HepG2 (cell line): ENCODE results near the gene HP1BP3. TPM values are rescaled to one million over a fixed set of nuclear protein-coding genes. Genes with fewer than 3 reads are reported as not detected.
A peak's percentile ranks its signal among the peaks of the same experiment; 100 is the strongest.

ENCODE experiments used
- CHD4 ChIP-seq: fragments of 200-600 bp; sonication (generic); IDR thresholded peaks from 2 replicates; pipeline ENCODE4 v1.7.0; 2017; ENCODE audit warnings: mild to moderate bottlenecking, low read length, borderline replicate concordance
- GPN1 ChIP-seq: sonication (generic); formaldehyde crosslinking; IDR thresholded peaks from 2 replicates; pipeline ENCODE4 v1.5.1; 2020; ENCODE audit warnings: missing genetic modification reagents, borderline replicate concordance
- JARID2 ChIP-seq: sonication (generic); formaldehyde crosslinking; IDR thresholded peaks from 2 replicates; pipeline ENCODE4 v1.8.1; 2023; ENCODE audit warnings: missing genetic modification reagents, inconsistent platforms; ENCODE audit not compliant: insufficient replicate concordance
- NRL ChIP-seq: sonication (generic); formaldehyde crosslinking; IDR thresholded peaks from 2 replicates; pipeline ENCODE4 v1.5.0; 2020; ENCODE audit warnings: missing genetic modification reagents, mild to moderate bottlenecking, moderate library complexity, borderline replicate concordance
- SATB2 ChIP-seq: sonication (generic); formaldehyde crosslinking; IDR thresholded peaks from 2 replicates; pipeline ENCODE4 v1.5.0; 2020; ENCODE audit warnings: missing genetic modification reagents
- THYN1 ChIP-seq: sonication (generic); formaldehyde crosslinking; IDR thresholded peaks from 2 replicates; pipeline ENCODE4 v1.8.1; 2023; ENCODE audit warnings: low read depth, mild to moderate bottlenecking, moderate library complexity, missing genetic modification reagents, borderline replicate concordance
- ZMAT3 ChIP-seq: sonication (generic); formaldehyde crosslinking; conservative IDR thresholded peaks from 2 replicates; pipeline ENCODE4 v1.7.0; 2021; ENCODE audit warnings: missing genetic modification reagents
- ZNF253 ChIP-seq: sonication (generic); formaldehyde crosslinking; IDR thresholded peaks from 2 replicates; pipeline ENCODE4 v1.8.0; 2022; ENCODE audit warnings: mild to moderate bottlenecking, missing genetic modification reagents, borderline replicate concordance
- ZNF317 ChIP-seq: sonication (generic); formaldehyde crosslinking; IDR thresholded peaks from 2 replicates; pipeline ENCODE4 v1.5.0; 2020; ENCODE audit warnings: mild to moderate bottlenecking, missing genetic modification reagents
- ZNF484 ChIP-seq: sonication (generic); formaldehyde crosslinking; IDR thresholded peaks from 2 replicates; pipeline ENCODE4 v1.5.1; 2020; ENCODE audit warnings: mild to moderate bottlenecking, low read depth, missing genetic modification reagents, borderline replicate concordance
- ZNF713 ChIP-seq: sonication (generic); formaldehyde crosslinking; IDR thresholded peaks from 2 replicates; pipeline ENCODE4 v1.4.0; 2020; ENCODE audit warnings: mild to moderate bottlenecking, missing genetic modification reagents
- ZSCAN21 ChIP-seq: sonication (generic); formaldehyde crosslinking; IDR thresholded peaks from 2 replicates; pipeline ENCODE4 v1.8.0; 2022; ENCODE audit warnings: mild to moderate bottlenecking, missing genetic modification reagents, moderate library complexity, borderline replicate concordance
- polyA plus RNA-seq, 8 experiments: library from polyadenylated mRNA; depleted of rRNA in 3 of 8; stranded (reverse) in 7 of 8; unstranded in 1 of 8; fragments of >200 nt; fragmentation: Illumina TruSeq in 4 of 8; extraction: Trizol in 4 of 8; gene quantifications; 2 replicates each; pipeline versions ENCODE4 v1.2.1 to v1.2.3, GENCODE V29; 2011 to 2016; ENCODE audit warnings: low read depth in 4 of 8, missing spikeins in 1 of 8, mixed read lengths in 1 of 8; ENCODE audit not compliant: insufficient read depth in 1 of 8
- total RNA-seq, 5 experiments: library from RNA; depleted of rRNA; stranded (reverse); fragments of >200 nt; fragmentation: Illumina TruSeq; extraction: Trizol; gene quantifications; 2 replicates each; pipeline ENCODE4 v1.2.3, GENCODE V29; 2016; ENCODE audit warnings: low read depth in 1 of 5
- TF ChIP-seq, protein P1 (sequence below): sonication (generic); formaldehyde crosslinking; IDR thresholded peaks from 2 replicates; pipeline ENCODE4 v1.4.0; 2020; ENCODE audit warnings: mild to moderate bottlenecking, missing genetic modification reagents
- TF ChIP-seq, protein P2 (sequence below): sonication (generic); formaldehyde crosslinking; IDR thresholded peaks from 2 replicates; pipeline ENCODE4 v1.4.0; 2020; ENCODE audit warnings: missing genetic modification reagents, borderline replicate concordance
- TF ChIP-seq, protein P3 (sequence below): sonication (generic); formaldehyde crosslinking; IDR thresholded peaks from 2 replicates; pipeline ENCODE4 v1.5.1; 2020; ENCODE audit warnings: mild to moderate bottlenecking, missing genetic modification reagents, borderline replicate concordance
- TF ChIP-seq, protein P4 (sequence below): sonication (generic); formaldehyde crosslinking; IDR thresholded peaks from 2 replicates; pipeline ENCODE4 v1.8.0; 2022; ENCODE audit warnings: missing genetic modification reagents, mild to moderate bottlenecking, borderline replicate concordance

The HP1BP3 gene
- total and polyA plus RNA-seq, 2 of the 13 experiments (the other 11 are each of a cell fraction or from before 2014, with no cell fraction given) = 98.5 to 137 TPM

DNA sequence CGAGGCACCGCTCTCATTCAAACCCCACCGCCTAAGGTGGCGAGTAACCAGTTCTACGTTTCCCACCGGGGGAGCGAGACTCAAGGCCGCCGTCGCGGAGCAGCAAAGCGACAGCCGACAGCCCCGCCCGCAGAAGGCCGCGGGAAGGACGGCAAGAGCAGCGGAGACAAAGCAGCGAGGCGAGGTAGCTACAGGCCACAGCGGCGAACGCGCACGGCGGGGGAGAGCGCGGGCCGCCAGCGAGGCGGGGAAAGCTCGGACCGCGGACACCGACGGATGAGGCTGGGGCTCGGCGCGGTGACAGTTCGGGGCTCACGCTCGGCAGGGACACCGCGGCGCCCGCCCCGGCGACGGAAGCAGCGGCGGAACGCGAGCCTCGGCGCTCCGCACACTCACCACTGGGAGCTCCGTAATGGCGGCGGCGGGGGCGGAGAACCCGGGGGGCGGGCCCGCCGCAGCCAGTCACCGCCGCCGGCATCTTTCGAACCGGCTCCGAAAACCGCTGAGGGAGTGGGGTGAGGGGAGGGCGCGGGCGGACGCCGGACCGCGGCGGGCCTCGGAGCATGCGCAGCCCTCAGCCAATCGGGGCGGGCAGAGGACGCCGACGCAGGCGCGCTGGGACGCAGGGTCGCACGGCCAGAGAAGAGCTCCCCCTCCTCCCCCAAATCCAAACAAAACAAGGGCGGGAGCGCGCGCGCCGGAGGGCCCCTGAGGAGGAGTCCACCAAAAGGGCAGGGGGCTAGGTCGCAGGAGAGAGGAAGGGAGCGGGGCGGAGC lies 666 bp downstream of the HP1BP3 start (continued):
- TF ChIP-seq, protein P1, sequence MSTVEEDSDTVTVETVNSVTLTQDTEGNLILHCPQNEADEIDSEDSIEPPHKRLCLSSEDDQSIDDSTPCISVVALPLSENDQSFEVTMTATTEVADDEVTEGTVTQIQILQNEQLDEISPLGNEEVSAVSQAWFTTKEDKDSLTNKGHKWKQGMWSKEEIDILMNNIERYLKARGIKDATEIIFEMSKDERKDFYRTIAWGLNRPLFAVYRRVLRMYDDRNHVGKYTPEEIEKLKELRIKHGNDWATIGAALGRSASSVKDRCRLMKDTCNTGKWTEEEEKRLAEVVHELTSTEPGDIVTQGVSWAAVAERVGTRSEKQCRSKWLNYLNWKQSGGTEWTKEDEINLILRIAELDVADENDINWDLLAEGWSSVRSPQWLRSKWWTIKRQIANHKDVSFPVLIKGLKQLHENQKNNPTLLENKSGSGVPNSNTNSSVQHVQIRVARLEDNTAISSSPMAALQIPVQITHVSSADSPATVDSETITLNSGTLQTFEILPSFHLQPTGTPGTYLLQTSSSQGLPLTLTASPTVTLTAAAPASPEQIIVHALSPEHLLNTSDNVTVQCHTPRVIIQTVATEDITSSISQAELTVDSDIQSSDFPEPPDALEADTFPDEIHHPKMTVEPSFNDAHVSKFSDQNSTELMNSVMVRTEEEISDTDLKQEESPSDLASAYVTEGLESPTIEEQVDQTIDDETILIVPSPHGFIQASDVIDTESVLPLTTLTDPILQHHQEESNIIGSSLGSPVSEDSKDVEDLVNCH (CRISPR knock-in tag) = no peak
- peak; percentile 70 for TF ChIP-seq ZMAT3 (CRISPR knock-in tag)
- TF ChIP-seq CHD4 = no peak
- no peak for TF ChIP-seq JARID2 (CRISPR knock-in tag)
- TF ChIP-seq THYN1 (CRISPR knock-in tag) = no peak
- no peak for TF ChIP-seq ZNF253 (CRISPR knock-in tag)
- no peak for TF ChIP-seq ZNF713 (CRISPR knock-in tag)
- peak; percentile 62; the same call in 1 of the 2 replicates for TF ChIP-seq ZSCAN21
- TF ChIP-seq NRL (CRISPR knock-in tag) = peak; percentile 73; the same call in 1 of the 2 replicates
- no peak for TF ChIP-seq ZNF484 (CRISPR knock-in tag)
- no peak for TF ChIP-seq ZNF317 (CRISPR knock-in tag)
- TF ChIP-seq, protein P2, sequence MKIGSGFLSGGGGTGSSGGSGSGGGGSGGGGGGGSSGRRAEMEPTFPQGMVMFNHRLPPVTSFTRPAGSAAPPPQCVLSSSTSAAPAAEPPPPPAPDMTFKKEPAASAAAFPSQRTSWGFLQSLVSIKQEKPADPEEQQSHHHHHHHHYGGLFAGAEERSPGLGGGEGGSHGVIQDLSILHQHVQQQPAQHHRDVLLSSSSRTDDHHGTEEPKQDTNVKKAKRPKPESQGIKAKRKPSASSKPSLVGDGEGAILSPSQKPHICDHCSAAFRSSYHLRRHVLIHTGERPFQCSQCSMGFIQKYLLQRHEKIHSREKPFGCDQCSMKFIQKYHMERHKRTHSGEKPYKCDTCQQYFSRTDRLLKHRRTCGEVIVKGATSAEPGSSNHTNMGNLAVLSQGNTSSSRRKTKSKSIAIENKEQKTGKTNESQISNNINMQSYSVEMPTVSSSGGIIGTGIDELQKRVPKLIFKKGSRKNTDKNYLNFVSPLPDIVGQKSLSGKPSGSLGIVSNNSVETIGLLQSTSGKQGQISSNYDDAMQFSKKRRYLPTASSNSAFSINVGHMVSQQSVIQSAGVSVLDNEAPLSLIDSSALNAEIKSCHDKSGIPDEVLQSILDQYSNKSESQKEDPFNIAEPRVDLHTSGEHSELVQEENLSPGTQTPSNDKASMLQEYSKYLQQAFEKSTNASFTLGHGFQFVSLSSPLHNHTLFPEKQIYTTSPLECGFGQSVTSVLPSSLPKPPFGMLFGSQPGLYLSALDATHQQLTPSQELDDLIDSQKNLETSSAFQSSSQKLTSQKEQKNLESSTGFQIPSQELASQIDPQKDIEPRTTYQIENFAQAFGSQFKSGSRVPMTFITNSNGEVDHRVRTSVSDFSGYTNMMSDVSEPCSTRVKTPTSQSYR (CRISPR knock-in tag) = peak; percentile 57
- TF ChIP-seq, protein P3, sequence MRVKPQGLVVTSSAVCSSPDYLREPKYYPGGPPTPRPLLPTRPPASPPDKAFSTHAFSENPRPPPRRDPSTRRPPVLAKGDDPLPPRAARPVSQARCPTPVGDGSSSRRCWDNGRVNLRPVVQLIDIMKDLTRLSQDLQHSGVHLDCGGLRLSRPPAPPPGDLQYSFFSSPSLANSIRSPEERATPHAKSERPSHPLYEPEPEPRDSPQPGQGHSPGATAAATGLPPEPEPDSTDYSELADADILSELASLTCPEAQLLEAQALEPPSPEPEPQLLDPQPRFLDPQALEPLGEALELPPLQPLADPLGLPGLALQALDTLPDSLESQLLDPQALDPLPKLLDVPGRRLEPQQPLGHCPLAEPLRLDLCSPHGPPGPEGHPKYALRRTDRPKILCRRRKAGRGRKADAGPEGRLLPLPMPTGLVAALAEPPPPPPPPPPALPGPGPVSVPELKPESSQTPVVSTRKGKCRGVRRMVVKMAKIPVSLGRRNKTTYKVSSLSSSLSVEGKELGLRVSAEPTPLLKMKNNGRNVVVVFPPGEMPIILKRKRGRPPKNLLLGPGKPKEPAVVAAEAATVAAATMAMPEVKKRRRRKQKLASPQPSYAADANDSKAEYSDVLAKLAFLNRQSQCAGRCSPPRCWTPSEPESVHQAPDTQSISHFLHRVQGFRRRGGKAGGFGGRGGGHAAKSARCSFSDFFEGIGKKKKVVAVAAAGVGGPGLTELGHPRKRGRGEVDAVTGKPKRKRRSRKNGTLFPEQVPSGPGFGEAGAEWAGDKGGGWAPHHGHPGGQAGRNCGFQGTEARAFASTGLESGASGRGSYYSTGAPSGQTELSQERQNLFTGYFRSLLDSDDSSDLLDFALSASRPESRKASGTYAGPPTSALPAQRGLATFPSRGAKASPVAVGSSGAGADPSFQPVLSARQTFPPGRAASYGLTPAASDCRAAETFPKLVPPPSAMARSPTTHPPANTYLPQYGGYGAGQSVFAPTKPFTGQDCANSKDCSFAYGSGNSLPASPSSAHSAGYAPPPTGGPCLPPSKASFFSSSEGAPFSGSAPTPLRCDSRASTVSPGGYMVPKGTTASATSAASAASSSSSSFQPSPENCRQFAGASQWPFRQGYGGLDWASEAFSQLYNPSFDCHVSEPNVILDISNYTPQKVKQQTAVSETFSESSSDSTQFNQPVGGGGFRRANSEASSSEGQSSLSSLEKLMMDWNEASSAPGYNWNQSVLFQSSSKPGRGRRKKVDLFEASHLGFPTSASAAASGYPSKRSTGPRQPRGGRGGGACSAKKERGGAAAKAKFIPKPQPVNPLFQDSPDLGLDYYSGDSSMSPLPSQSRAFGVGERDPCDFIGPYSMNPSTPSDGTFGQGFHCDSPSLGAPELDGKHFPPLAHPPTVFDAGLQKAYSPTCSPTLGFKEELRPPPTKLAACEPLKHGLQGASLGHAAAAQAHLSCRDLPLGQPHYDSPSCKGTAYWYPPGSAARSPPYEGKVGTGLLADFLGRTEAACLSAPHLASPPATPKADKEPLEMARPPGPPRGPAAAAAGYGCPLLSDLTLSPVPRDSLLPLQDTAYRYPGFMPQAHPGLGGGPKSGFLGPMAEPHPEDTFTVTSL (CRISPR knock-in tag) = no peak
- peak; percentile 66; the same call in 1 of the 2 replicates for TF ChIP-seq GPN1
- TF ChIP-seq SATB2 (CRISPR knock-in tag) = 0 out of 2 replicates have a peak, but pooled peaks have one; percentile 53
- TF ChIP-seq, protein P4, sequence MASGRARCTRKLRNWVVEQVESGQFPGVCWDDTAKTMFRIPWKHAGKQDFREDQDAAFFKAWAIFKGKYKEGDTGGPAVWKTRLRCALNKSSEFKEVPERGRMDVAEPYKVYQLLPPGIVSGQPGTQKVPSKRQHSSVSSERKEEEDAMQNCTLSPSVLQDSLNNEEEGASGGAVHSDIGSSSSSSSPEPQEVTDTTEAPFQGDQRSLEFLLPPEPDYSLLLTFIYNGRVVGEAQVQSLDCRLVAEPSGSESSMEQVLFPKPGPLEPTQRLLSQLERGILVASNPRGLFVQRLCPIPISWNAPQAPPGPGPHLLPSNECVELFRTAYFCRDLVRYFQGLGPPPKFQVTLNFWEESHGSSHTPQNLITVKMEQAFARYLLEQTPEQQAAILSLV (CRISPR knock-in tag) = no peak; the same call in 1 of the 2 replicates
